Hematopoietic multipotent progenitor cell treated with erythropoietin and hydrocortisone succinate and interleukin-3 and kit ligand, for 6 days (in vitro differentiated cells): Measurements from ENCODE around the gene NHSL1.

Experiments
- DNase-seq: peaks from one replicate; pipeline ENCODE4 v3.0.0-alpha.2; 2015

Gene NHSL1

GRCh38 chr6:138494312-138494711 lies 5.0 kb downstream of the NHSL1 start:
- no peak for DNase-seq

GRCh38 chr6:138493413-138493812 lies 5.9 kb downstream of the NHSL1 start:
- no peak for DNase-seq

GRCh38 chr6:138492871-138493270 lies 6.4 kb downstream of the NHSL1 start:
- DNase-seq = no peak

- DNase-seq = no peak
Measured at GRCh38 chr6:138492113-138492512, 7.2 kb downstream of the NHSL1 start.

- DNase-seq = no peak
Measured at GRCh38 chr6:138491017-138491416, 8.3 kb downstream of the NHSL1 start.

GRCh38 chr6:138489846-138490245 lies 9.4 kb downstream of the NHSL1 start:
- DNase-seq = no peak

- no peak for DNase-seq
Measured at GRCh38 chr6:138487102-138487604, 12.1 kb downstream of the NHSL1 start.

- DNase-seq = no peak
Measured at GRCh38 chr6:138486249-138487101, 12.8 kb downstream of the NHSL1 start.

GRCh38 chr6:138485586-138486248 lies 13.6 kb downstream of the NHSL1 start:
- DNase-seq = no peak

- DNase-seq = no peak
Measured at GRCh38 chr6:138485005-138485545, 14.2 kb downstream of the NHSL1 start.

GRCh38 chr6:138484018-138484731 lies 15.1 kb downstream of the NHSL1 start:
- no peak for DNase-seq

GRCh38 chr6:138482816-138483215 lies 16.5 kb downstream of the NHSL1 start:
- DNase-seq = no peak

GRCh38 chr6:138480279-138480949 lies 18.9 kb downstream of the NHSL1 start:
- DNase-seq = no peak

GRCh38 chr6:138477913-138478539 lies 21.3 kb downstream of the NHSL1 start:
- DNase-seq = no peak

- no peak for DNase-seq
Measured at GRCh38 chr6:138476116-138476515, 23.2 kb downstream of the NHSL1 start.

GRCh38 chr6:138473144-138473543 lies 26.1 kb downstream of the NHSL1 start:
- no peak for DNase-seq

- DNase-seq = no peak
Measured at GRCh38 chr6:138468320-138469015, 30.8 kb downstream of the NHSL1 start.

GRCh38 chr6:138467901-138468300 lies 31.4 kb downstream of the NHSL1 start:
- DNase-seq = no peak

- no peak for DNase-seq
Measured at GRCh38 chr6:138465007-138465645, 34.2 kb downstream of the NHSL1 start.

GRCh38 chr6:138464085-138464484 lies 35.2 kb downstream of the NHSL1 start:
- no peak for DNase-seq

- no peak for DNase-seq
Measured at GRCh38 chr6:138461647-138462046, 37.6 kb downstream of the NHSL1 start.
